COLO668 (cell line): ENCODE results near the gene ACSF3.

ENCODE experiments used
- DNase-seq: peaks from one replicate; lab custom pipeline; 2025; ENCODE audit not compliant: unreplicated experiment; lab: John Stamatoyannopoulos, UW

Gene ACSF3

DNA sequence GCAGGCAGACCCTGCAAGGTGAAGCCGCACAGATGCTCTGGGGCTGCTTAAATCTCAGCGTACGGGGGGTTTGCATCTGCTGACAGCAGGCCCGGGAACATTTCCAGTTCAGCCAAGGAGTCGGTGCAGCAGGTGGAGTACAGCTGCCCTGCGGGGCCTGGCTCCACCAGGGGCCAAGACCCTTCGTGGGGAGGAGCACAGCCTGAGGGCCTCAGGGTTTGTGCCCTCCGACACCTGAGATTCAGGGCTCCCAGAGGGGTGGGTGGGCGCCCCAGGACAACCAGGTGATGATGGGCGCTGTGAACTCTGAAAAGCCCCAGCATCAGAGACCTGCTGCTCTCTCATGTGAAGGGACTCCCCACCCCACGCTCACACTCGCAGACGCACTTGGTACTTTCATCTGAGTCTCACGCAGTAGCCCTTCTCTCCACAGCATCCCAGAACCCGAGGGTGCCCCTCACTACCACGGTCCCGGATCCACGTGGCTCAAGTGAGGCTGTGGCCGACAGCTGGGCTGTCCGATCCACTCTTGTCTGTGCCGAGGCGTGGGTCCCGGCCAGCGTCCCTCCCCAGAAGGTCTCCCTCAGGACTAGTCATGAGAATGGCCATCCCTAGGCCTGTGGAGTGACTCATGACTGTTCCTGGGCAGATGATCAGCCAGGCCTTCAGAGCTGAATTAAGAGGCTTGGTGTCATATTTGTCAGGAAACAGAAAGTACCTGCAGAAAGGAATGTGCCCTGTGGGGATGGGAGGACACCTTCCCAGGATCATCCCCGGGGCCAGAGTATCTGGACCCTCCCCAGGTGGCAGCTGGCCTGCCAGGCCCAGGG lies 29.6 kb downstream of the ACSF3 start:
- peak; percentile 16 for DNase-seq

DNA sequence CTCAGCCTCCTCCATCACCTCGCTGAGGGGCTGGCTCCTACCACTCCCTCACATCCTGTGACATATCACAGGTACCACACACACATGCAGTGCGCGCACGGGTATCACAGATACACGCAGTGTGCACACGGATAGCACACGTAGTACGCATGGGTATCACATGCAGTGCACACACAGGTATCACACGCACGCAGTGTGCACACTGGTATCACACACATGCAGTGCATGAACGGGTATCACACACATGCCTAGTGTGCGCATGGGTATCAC lies 30.1 kb downstream of the ACSF3 start:
- DNase-seq = no peak

DNA sequence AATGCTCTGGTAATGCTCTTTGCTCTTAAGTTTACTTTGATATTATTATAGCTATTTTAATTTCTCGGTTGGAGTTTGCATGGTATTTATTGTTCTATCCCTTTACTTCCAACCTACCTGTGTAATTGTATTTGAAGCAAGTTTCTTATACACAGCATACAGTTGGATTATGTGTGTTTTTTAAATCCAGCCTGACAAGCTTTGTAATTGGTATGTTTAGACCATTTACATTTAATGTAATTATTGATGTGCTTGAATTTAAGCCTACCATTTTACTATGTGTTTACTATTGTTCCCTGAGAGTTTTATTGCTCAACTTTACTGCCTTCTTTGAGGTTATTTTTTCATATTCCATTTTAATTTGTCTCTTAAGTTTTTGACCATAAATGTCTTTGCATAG lies 35.7 kb downstream of the ACSF3 start:
- no peak for DNase-seq

- DNase-seq = no peak
Observed at GRCh38 chr16:89130448-89130847, 36.8 kb downstream of the ACSF3 start.

- DNase-seq = no peak
Observed at GRCh38 chr16:89131783-89132182, 38.1 kb downstream of the ACSF3 start.

GRCh38 chr16:89132194-89133005 lies 38.7 kb downstream of the ACSF3 start:
- no peak for DNase-seq

DNA sequence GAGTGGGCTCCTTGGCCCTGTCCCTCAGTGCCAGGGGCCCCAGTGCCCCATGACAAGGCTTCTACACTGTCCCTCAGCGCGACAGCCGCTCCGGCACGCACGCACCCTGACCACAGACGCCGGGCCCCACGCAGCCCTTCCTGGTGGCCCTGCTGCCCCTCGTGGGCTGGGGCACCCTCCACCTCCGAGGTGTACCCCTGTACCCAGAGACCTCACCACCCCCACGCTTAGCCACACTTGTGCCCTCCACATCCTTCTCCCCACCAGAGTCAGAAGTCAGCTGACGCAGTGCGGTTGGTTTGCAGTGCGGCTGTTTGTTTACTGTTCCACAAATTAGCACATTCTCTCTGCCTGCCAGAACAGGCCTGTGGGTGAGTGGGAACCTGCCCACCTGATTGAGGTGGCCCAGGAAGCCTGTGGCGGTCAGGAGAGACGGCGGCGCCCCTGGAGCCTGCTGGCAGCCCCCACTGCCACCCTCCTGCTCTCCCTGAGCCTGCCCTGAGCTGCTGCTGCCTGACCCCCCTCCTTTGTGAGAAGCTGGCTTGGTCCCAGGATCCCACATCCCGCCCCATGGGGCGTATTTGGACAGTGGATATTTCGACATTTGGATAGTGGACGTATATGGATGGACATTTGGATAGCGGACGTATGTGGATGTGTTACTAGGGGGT lies 39.9 kb downstream of the ACSF3 start:
- DNase-seq = no peak

DNA sequence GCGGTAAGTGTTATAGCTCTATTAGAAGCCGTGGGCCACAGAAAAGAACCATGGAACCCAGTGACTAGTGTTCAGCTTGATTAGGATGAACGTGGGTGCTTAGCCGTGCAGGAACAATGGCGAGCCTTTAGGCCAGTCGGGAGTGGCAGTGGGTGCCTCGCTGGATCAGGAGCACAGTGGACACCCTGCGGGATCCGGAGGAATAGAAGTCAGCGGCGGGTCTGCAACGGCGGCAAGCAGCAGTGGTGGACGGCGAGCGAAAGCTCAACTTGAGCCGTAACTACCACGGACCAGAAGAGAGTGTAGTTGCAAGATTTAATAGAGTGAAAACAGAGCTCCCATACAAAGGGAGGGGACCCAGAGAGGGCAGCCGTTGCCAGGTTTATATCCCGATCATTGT lies 40.6 kb downstream of the ACSF3 start:
- no peak for DNase-seq

DNA sequence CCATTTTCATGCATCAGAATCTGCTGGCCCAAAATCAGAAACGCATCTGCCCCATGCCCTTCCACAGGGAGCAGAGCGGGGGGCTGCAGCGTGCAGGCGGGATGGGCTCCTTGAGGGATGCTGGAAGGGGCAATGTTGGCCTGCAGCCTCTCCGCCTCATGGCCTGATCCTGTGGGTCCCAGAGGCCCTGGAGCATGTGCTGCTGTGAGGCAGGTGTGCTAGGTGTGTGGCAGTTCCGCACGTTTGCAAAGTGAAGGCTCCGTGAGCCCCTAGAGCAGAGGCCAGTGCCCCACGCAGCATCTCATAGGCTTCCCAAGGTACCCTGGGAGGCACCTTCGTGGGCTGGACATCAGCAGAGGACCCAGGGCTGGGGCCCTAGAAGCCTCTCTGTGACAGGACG lies 41.5 kb downstream of the ACSF3 start:
- DNase-seq = no peak

DNA sequence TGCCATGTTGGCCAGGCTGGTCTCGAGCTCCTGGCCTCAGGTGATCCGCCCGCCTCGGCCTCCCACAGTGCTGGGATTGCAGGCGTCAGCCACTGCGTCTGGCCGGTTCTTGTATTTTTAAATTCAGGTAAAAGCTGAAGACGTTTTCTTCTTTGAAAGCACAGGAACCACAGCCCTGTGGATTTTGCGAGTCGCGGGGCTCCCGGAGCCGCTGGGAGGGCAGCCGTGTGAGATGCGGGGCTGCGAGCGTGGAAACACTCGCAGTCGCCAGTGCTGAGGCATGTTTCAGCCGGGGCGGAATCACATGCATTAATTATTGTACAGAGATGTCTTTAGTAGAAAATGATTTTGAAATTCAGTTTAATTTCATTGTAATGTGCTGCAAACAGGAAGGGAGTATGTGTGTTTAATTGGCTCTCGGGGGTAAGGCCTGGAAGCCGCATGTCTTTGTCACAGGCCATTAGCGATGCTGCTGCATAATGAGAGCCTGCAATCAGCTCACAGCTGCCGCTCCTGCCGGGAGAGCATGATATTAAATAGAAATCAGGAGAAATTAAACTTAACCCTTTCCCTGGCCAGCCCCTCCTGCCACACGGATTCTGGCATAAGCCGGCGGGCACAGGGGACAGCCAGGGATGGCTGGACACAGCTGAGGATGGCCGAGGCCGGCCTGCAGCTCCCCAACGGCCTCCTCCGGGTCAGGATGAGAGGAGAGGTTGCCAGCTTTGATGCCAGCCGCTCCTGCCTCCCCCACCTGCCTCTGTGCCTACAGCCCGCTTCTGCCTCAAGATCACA lies 42.5 kb downstream of the ACSF3 start:
- DNase-seq = no peak

DNA sequence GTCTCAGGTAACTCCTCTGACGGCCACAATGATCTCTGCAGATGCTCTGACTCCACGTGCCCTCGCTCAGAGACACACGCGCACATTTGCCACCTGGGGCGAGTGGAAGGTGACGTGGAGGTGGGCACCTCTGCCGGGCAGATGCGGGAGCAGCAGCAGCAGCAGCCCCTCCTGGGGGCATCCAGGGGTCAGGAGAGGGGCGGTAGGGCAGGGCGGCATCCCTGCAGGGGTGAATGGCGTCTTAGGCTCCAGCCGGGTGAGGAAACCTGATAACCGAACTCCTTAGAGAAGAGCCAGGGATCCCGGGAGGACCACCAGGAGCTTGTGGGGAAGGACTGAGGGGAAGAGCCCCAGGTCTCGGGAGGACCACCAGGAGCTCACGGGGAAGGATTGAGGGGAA lies 43.3 kb downstream of the ACSF3 start:
- DNase-seq = no peak

DNA sequence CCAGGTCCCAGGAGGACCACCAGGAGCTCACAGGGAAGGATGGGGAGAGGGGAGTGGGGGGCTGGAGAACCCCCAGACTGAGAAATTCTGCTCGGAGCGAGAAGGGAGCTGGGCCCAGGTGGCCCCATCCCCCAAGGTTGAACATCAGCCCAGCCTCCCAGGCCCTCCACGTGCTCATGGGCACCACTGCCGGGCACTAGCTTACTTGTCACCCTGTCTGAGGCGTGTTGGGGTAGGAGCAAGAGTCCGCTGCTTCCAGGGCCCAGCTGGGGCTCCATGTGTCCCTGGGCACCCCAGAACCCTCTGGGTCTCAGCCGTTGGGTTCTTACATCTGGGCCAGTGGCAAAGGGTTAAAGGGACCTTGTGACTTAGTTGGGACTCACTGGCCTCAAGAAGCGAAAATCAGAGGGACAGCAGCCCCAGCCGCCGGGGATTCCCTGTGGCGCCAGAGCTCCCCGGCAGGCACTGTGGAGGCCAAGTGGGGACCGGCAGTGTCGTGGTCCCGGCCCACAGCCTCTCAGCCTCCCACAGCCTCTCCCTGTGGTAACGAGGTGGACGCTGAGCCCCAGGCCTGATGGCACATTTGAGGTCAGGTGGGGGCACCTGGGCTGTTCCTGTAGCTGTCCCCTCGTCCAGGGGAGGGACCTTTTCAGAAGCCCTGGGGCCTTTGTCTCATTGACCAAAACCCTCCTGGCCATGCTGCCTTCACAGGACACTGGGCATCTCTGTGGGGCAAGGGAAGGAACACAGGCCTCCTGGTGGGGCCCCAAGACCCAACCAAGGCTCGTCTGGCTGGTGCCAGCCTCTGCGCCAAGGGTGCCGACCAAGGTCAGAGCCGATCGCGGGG lies 44.2 kb downstream of the ACSF3 start:
- no peak for DNase-seq

DNA sequence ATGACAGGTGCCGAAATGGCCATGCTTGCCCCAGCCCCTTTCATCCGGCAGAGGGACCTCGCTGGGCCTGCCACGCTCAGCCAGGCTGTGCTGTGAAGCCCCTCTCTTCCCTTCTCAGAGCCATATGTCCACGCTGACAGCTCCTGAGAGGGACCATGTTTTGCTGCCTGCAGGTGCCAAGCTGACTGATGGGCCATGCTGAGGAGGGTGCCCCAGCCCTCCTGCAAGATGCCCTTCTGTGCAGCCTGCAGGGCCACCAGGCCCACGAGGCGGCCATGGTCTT lies 44.8 kb downstream of the ACSF3 start:
- no peak for DNase-seq

DNA sequence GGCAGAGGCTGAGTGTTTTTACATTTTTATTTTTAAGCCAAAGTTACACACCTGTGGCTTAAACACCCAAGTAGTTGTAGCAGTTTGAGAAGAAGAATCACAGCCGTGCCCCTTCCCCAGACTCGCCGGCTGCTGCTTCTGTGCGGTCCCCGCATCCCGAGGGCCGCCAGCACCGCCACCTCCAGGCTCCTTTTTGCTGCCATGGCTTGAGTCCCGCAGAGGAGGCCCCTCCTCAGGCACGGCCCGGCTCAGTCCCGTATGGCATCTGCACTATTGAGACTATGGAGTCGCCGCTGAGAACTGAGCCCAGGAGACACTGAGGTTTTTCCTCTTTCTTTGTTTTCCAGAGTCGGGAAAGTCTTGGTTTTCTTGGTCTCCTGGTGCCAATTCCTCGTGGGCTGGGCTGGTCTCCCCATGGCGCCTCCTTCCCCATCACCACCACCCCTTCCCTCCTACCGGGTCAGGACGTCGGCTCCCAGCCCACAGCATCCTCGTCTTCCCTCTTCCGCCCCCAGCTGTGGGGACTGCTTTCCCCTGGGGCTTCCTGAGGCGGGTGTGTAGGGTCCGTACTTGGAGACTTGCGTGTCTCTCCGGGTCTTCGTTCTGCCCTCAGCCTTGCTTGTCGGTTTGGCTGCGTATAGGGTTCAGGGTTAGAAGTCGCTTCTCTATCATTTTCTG lies 45.3 kb downstream of the ACSF3 start:
- no peak for DNase-seq

DNA sequence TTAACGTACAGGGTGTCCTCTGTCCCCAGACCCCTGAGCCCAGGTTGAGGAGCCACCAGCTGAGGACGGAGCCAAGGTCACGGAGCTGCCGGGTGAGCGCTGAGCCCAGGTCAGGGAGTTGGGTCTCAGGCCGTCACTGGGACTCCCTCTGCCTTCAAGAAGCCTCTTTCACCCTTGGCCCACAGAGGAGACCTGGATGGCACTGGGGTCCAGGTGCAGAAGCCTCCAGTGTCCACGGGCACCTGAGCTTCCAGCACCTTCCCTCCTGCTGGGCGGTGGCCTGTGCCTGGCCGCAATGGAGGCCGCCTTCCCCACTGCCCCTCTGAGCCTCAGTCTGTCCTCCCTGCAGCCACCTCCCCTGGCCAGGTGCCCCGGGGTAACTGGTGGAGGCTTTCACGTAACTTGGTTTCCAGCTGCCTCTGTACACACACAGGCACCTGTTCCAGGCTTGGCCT lies 46.3 kb downstream of the ACSF3 start:
- DNase-seq = peak; percentile 44

GRCh38 chr16:89140401-89140800 lies 46.7 kb downstream of the ACSF3 start:
- DNase-seq = no peak

DNA sequence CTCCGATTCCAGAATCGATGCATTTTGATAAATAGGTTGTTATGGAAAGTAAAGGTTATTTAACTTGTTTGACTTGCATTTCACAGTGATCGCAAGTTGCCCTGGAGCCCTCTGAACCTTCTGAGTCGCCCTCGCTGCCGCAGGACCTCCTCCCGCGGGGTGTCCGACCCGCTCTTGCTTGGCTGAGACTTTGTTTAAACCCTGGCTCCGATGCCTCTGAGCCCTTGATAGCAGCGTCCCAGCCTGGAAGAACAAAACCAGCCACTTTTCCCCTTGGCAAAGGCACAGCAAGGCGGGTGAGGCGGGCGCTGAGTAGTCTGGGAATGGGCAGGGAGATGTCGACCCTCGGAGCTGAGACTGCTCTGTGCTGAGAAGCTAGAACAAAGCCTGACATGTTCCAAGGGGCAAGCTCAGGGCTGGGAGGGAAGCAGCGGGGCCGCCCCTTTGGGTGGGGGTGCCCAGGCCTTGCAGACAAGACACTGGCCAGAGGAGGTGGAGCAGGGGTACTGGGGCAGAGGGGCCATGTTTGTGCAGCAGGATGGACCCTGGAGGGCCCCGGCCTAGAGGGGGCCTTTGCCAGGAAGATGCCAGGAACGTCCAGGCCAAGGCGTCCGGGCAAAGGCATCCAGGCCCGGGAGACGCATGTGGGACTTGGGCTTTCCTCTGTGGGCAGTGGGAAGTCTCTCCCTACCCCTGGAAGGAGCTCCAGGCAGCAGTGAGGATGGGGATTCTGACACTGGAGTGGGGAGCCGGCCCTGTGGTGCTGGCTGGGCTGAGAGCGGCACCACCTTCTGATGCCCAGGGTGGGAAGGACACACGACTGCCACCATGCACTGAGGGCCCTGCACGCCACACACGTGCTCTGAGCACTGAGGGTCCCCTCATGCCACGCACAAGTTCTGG lies 47.6 kb downstream of the ACSF3 start:
- DNase-seq = no peak

- no peak for DNase-seq
Observed at GRCh38 chr16:89141884-89142267, 48.2 kb downstream of the ACSF3 start.
